Hepatocyte (in vitro differentiated cells): ENCODE data around the gene GPR84.

ENCODE experiments used
- CTCF ChIP-seq: fragments of 200-600 bp; sonication (generic); IDR thresholded peaks from 2 replicates; pipeline ENCODE4 v1.5.1; 2016; ENCODE audit warnings: antibody characterized with exemption, mild to moderate bottlenecking; ENCODE audit not compliant: poor library complexity
- EZH2phosphoT487 ChIP-seq: fragments of 200-600 bp; sonication (generic); IDR thresholded peaks from one replicate; pipeline ENCODE4 v1.6.1; 2018; ENCODE audit warnings: antibody characterized with exemption, mild to moderate bottlenecking, low read depth, moderate library complexity; ENCODE audit not compliant: unreplicated experiment, severe bottlenecking

DNA sequence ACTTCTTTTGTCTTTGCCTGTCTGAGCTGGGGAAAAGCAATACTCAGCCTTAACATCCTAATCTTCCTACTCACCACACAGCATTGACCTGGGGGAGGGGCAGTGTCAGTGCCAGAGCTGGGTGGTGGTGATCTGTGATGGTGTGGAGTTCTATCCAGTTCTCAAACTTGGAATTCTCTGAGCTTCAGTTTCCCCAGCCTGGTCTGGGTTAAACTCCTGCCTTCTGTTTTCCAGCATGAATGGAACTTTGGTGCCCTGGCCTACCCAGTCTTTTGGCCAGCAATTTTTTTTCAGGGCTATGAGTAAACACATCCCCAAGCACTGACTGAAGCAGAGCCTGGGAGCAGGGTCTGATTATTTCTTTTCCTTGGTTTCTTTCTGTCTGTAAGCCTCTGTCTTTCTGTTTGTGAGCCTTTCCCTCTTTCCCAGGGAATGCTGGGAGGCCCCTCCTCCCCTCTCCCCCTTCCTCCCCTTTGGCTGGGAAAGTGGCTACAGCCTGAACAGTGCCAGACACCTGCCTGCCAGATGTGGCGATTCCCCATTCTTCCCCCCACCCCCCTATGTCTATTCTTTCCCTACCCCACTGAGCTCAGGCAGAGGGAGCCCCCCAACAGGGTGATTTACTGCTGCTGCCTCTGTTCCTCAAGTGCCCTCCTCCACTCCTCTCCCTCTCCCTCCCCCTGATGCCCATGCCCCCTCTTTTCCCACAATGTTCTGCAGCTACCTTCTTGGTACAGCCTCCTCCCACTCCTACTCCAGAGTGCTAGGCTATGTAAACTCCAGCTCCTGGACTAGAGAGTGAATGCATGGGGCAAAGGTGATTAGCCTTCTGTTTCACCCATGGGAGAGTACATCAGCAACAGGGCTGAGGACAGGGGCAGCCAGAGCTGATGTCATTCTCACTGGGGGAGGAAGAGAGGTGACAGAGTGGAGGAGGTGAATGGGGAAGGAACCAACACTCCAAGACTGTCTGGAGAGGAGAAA, 11.1 kb downstream of the GPR84 start:
- TF ChIP-seq CTCF (no peak), EZH2phosphoT487 (no peak)
